ENCODE data around the gene SLC6A12.

The SLC6A12 gene

GRCh38 chr12:232731-233614, 19.0 kb upstream of the SLC6A12 start:
- Mint-ChIP-seq H3K4me1 (no peaks in the 10 kb centered on the region), H3K36me3 (ENCODE audit: insufficient read depth) (no peaks in the 10 kb centered on the region), H3K27ac (ENCODE audit: low read depth) (no peak overlapping the region), H3K9me3 (peaks cover 11% of the 10 kb centered on the region), H3K4me3 (no peak overlapping the region), H3K27me3 (peaks cover 42% of the 10 kb centered on the region)
- DNase-seq (ENCODE audit: low spot score in 2 of 2) (no peak), ATAC-seq (replicated peaks; ENCODE audit: extremely low read depth, poor library complexity, severe bottlenecking) (no peak)

DNA sequence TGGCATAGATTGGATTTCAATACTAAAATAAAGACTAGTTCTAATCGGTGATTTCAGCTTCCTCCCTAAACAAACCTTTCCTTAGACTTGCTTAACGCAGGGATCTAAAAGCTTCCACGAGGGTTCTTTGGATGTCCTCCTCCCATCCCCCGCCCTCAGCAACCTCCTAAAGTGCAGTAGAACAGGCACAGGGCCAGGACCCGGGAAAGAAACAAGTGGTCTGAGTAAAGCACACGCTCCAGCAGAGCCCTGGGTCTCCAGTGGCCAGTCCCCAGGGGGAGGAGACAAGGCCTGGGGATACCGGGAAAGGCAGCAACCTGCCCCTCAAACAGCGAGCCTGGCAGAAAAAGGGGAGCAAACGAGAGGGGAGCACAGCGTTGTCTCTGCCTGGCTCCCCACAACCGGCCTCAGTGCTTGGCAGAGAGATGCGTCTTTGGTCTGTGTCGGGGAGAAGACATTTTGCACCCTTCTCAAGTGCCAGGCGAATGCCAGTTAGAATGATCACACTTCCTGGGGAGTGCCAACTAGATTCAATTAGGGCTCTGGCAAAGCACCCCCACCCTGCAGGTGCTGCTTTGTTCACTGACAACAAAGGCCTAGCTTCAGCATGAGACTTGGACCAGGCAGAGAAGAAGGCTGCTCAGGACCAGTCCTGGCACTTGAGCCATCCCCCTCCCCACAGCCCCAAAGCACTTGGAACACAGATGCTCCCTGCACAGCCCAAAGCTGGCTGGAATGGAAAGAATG, 17.1 kb upstream of the SLC6A12 start:
- H3K27ac Mint-ChIP-seq (ENCODE audit: low read depth) = no peak overlapping the region

DNA sequence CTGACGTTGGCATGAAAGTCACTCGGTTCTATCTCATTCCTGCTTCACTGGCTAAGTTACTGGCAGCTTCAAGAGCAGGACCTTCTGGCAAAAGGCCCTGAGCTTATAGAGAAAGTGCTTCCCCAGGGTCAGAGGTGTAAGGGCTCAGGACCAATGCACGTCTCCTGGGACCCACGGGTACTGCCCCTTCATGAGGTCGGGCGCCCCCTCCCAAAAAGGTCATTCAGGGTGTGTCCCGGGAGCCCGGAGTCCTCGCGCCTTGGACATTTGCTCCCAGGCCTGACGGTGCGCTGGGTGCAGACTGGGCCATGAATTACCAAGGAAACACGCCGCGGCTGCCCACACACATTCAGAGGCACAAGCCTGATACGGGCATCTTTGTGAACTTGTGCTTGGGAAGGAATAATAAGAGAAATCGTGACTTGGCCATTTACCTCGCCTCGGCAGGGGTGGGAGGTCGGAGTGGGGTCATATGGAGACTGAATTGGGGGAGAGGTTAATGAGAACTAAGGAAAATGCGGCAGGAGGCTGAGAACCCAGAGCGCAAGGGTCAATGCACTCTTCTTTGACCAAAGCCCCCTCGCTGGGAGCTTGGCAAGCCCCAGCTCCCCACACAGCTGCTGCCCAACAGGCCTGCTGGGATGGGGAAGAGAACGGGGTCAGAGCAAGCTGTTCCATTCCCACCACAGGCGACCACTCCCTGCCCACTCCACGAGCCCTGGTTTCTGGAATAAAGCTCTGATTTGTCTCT, 15.7 kb upstream of the SLC6A12 start:
- Mint-ChIP-seq H3K27me3 (peaks cover 57% of the 10 kb centered on the region), H3K27ac (ENCODE audit: low read depth) (no peak overlapping the region), H3K9me3 (no peaks in the 10 kb centered on the region), H3K4me3 (no peak overlapping the region), H3K36me3 (ENCODE audit: insufficient read depth) (no peaks in the 10 kb centered on the region), H3K4me1 (no peaks in the 10 kb centered on the region)
- ATAC-seq (replicated peaks; ENCODE audit: extremely low read depth, poor library complexity, severe bottlenecking) (no peak), DNase-seq (ENCODE audit: low spot score in 2 of 2) (no peak)

More for the DNA sequence above, 17.1 kb upstream of the SLC6A12 start:
- Mint-ChIP-seq H3K4me1 (no peaks in the 10 kb centered on the region), H3K9me3 (peaks cover 5% of the 10 kb centered on the region), H3K4me3 (no peak overlapping the region), H3K36me3 (ENCODE audit: insufficient read depth) (no peaks in the 10 kb centered on the region), H3K27me3 (peaks cover 57% of the 10 kb centered on the region)
- DNase-seq (ENCODE audit: low spot score in 2 of 2) (no peak), ATAC-seq (replicated peaks; ENCODE audit: extremely low read depth, poor library complexity, severe bottlenecking) (no peak)

GRCh38 chr12:228846-229200, 14.9 kb upstream of the SLC6A12 start:
- no peak for ATAC-seq (replicated peaks; ENCODE audit: extremely low read depth, poor library complexity, severe bottlenecking)
- Mint-ChIP-seq H3K27me3 (peaks cover 57% of the 10 kb centered on the region), H3K4me3 (no peak overlapping the region), H3K36me3 (ENCODE audit: insufficient read depth) (no peaks in the 10 kb centered on the region), H3K4me1 (no peaks in the 10 kb centered on the region), H3K27ac (ENCODE audit: low read depth) (no peak overlapping the region), H3K9me3 (no peaks in the 10 kb centered on the region)
- no peak for DNase-seq (ENCODE audit: low spot score in 2 of 2)

- DNase-seq (ENCODE audit: low spot score in 2 of 2) (no peak), ATAC-seq (replicated peaks; ENCODE audit: extremely low read depth, poor library complexity, severe bottlenecking) (no peak)
- Mint-ChIP-seq H3K27ac (ENCODE audit: low read depth) (no peak overlapping the region), H3K36me3 (ENCODE audit: insufficient read depth) (no peaks in the 10 kb centered on the region), H3K4me1 (no peaks in the 10 kb centered on the region), H3K27me3 (peaks cover 57% of the 10 kb centered on the region), H3K4me3 (no peak overlapping the region), H3K9me3 (no peaks in the 10 kb centered on the region)
Observed at GRCh38 chr12:227923-228845, 14.2 kb upstream of the SLC6A12 start.

DNA sequence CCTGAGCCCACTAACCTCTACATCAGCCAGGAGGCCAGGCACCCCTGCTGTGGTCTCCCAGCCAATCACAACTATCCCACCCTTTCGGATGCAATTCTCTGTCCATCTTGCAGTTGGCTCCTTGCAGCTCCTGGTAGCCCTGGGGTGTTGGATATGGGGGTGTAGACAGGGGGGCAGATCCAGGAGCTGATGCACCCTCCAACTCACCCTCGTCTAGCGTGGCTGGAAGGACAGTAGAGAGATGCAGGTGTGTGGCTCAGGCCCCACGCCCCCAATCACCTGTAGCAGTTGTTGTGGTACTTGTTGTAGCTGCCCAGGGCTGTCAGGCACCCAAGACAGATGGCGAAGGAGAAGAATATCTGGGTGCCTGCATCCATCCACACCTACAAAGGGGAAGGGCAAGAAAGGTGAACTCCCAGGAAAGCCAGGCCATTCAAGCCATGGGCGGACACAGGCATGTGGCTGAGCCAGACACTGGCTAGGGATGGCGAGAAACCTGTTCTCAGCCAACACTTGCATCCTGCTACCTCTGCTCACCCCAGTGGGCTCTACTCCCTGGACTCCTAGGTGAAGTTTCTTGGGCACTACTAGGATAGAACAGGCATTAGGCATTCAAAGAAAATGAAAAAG, 13.4 kb upstream of the SLC6A12 start:
- H3K4me1 Mint-ChIP-seq = no peaks in the 10 kb centered on the region
- H3K9me3 Mint-ChIP-seq = no peaks in the 10 kb centered on the region
- H3K36me3 Mint-ChIP-seq (ENCODE audit: insufficient read depth) = no peaks in the 10 kb centered on the region
- H3K27ac Mint-ChIP-seq (ENCODE audit: low read depth) = no peak overlapping the region
- ATAC-seq (replicated peaks; ENCODE audit: extremely low read depth, poor library complexity, severe bottlenecking) (no peak), DNase-seq (ENCODE audit: low spot score in 2 of 2) (no peak)
- H3K4me3 Mint-ChIP-seq = no peak overlapping the region
- H3K27me3 Mint-ChIP-seq = peaks cover 53% of the 10 kb centered on the region

GRCh38 chr12:226401-226800, 12.4 kb upstream of the SLC6A12 start:
- no peak overlapping the region for H3K4me3 Mint-ChIP-seq
- peaks cover 51% of the 10 kb centered on the region for H3K27me3 Mint-ChIP-seq
- ATAC-seq (replicated peaks; ENCODE audit: extremely low read depth, poor library complexity, severe bottlenecking) = no peak
- H3K27ac Mint-ChIP-seq (ENCODE audit: low read depth) = no peak overlapping the region
- H3K9me3 Mint-ChIP-seq = no peaks in the 10 kb centered on the region
- DNase-seq (ENCODE audit: low spot score in 2 of 2) = no peak
- H3K4me1 Mint-ChIP-seq = no peaks in the 10 kb centered on the region
- no peaks in the 10 kb centered on the region for H3K36me3 Mint-ChIP-seq (ENCODE audit: insufficient read depth)

DNA sequence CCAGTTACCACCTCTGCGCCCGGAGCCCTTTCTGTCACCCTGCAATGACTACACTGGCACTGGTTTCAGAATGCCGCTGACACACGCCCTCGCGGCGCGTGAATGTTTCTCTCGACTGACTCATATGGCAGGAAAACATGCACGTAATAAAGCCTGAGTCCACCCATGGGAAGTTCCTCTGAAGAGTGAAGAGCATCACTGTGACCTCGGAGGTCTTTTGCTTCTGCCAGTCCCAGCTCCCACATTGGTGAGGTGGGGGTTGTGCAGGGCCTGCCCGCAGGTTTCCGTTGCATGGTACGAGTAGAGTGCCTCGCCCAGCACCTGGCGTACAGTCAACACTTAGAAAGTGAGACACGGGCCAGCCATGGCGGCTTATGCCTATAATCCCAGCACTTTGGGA, 11.1 kb upstream of the SLC6A12 start:
- H3K27me3 Mint-ChIP-seq = peaks cover 50% of the 10 kb centered on the region

DNA sequence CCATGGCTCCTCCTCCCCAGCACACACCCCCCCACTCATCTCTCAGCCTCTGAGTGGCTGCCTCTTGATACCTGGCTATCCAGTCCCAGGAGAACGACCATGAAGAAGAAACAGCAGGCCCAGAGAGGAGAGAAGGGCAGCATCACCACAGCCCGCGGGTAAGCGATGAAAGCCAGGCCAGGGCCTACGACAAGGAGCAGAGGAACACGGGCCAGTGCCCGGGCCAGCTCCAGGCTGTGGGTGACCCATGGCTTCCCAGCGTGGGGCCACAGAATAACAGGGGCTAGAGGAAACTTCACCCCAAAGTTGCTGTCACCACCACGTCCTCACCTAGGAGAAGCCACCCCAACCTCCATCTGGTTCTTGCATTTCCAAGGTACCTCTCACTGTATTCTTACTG, 10.4 kb upstream of the SLC6A12 start:
- H3K27ac Mint-ChIP-seq (ENCODE audit: low read depth) = no peak overlapping the region
- no peak overlapping the region for H3K4me3 Mint-ChIP-seq
- H3K4me1 Mint-ChIP-seq = peaks cover 5% of the 10 kb centered on the region
- H3K27me3 Mint-ChIP-seq = peaks cover 46% of the 10 kb centered on the region
- H3K9me3 Mint-ChIP-seq = no peaks in the 10 kb centered on the region
- H3K36me3 Mint-ChIP-seq (ENCODE audit: insufficient read depth) = no peaks in the 10 kb centered on the region
- DNase-seq (ENCODE audit: low spot score in 2 of 2) (no peak), ATAC-seq (replicated peaks; ENCODE audit: extremely low read depth, poor library complexity, severe bottlenecking) (no peak)

More for the DNA sequence above, 11.1 kb upstream of the SLC6A12 start:
- no peaks in the 10 kb centered on the region for H3K36me3 Mint-ChIP-seq (ENCODE audit: insufficient read depth)
- ATAC-seq (replicated peaks; ENCODE audit: extremely low read depth, poor library complexity, severe bottlenecking) (no peak), DNase-seq (ENCODE audit: low spot score in 2 of 2) (no peak)
- H3K4me3 Mint-ChIP-seq = no peak overlapping the region
- H3K9me3 Mint-ChIP-seq = no peaks in the 10 kb centered on the region
- H3K27ac Mint-ChIP-seq (ENCODE audit: low read depth) = no peak overlapping the region
- peaks cover under 1% of the 10 kb centered on the region for H3K4me1 Mint-ChIP-seq

DNA sequence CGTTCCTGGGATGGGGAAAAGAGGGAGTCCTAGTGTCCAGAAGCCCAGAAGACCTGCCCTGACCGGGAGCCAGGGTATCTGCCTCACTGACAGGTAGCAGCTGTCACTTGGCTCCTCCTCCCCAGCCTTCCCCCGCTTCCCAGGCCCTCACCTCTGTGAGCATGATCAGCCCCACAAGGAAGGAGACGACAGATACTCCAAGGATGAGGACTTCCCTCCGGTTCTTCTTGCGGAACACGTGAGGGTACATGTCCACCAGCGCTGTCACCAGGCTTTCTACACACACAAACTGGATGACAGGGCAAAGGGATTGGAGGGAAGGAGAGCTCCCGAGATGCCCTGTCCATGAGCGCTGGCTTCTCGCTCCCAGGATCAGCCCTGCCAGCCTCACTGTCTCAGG, 9.9 kb upstream of the SLC6A12 start:
- DNase-seq (ENCODE audit: low spot score in 2 of 2) (no peak), ATAC-seq (replicated peaks; ENCODE audit: extremely low read depth, poor library complexity, severe bottlenecking) (no peak)
- H3K36me3 Mint-ChIP-seq (ENCODE audit: insufficient read depth) = no peaks in the 10 kb centered on the region
- H3K27me3 Mint-ChIP-seq = peaks cover 46% of the 10 kb centered on the region
- no peak overlapping the region for H3K27ac Mint-ChIP-seq (ENCODE audit: low read depth)
- no peak overlapping the region for H3K4me3 Mint-ChIP-seq
- H3K4me1 Mint-ChIP-seq = peaks cover 5% of the 10 kb centered on the region
- H3K9me3 Mint-ChIP-seq = no peaks in the 10 kb centered on the region

DNA sequence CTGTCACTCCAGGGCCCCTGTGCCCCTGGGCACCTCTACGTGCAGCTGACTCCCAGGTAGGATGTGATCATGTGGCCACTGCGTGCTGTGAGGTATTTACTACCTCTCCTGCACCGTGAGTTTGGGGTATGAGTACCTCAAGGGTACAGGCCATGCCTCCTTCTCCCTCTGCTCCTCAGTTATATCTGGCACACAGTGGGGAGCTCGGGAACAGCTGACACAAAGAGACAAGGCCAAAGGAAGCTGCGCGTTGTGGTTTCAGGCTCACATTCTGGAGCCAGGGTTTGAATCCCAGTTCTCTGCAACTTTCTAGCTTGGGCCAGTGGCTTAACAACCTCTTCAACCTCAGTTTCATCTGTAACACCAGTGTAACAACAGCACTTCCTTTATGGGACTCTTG, 7.8 kb upstream of the SLC6A12 start:
- no peak for DNase-seq (ENCODE audit: low spot score in 2 of 2)
- ATAC-seq (replicated peaks; ENCODE audit: extremely low read depth, poor library complexity, severe bottlenecking) = no peak
- Mint-ChIP-seq H3K27ac (ENCODE audit: low read depth) (no peak overlapping the region), H3K4me1 (peaks cover 5% of the 10 kb centered on the region), H3K27me3 (peaks cover 27% of the 10 kb centered on the region), H3K36me3 (ENCODE audit: insufficient read depth) (no peaks in the 10 kb centered on the region), H3K9me3 (no peaks in the 10 kb centered on the region), H3K4me3 (no peak overlapping the region)

All from central memory CD8-positive, alpha-beta T cell (primary cell).